ENCODE data around the gene CEP128.
"Not testable (repeated sequence)": the region's sequence is repeated elsewhere in the genome, so short reads cannot be mapped to it uniquely, and the experiment has no call there.

The CEP128 gene

DNA sequence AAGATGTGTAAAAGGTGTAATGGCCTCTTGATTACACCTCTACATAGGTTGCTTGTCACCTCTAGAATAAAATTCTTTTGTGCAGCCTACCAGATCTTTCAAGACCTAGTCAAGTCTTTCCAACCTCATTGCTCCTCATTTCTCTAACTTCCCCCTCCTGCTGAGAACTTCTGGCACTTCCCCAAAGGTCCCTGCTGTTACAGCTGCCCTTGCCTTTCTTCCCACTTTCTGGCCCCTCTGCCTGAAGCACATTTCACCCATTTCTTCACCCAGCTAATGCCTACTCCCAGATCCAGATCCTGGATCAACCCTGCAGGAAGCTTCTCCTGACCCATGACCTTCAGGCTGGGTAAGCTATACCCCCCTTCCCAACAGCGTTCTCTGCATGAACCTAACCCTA lies 15.4 kb upstream of the CEP128 start:
- H3K27me3 ChIP-seq (replicated peaks): peaks cover 8% of the 10 kb centered on the region
- no peak for DNase-seq
- TF ChIP-seq, protein P1, sequence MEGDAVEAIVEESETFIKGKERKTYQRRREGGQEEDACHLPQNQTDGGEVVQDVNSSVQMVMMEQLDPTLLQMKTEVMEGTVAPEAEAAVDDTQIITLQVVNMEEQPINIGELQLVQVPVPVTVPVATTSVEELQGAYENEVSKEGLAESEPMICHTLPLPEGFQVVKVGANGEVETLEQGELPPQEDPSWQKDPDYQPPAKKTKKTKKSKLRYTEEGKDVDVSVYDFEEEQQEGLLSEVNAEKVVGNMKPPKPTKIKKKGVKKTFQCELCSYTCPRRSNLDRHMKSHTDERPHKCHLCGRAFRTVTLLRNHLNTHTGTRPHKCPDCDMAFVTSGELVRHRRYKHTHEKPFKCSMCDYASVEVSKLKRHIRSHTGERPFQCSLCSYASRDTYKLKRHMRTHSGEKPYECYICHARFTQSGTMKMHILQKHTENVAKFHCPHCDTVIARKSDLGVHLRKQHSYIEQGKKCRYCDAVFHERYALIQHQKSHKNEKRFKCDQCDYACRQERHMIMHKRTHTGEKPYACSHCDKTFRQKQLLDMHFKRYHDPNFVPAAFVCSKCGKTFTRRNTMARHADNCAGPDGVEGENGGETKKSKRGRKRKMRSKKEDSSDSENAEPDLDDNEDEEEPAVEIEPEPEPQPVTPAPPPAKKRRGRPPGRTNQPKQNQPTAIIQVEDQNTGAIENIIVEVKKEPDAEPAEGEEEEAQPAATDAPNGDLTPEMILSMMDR (IDR thresholded peaks at IDR 0.05; ENCODE audit: low read depth, low read length, missing control alignments): no peak
- H3K27ac ChIP-seq: no peak overlapping the region
- in situ Hi-C loops (cut with HindIII; ENCODE audit: low pct_ligation_motif_present, low sequenced_read_pairs): no loop called here
- H3K4me3 ChIP-seq (ENCODE audit: low read depth, low read length): no peak overlapping the region
- no peaks in the 10 kb centered on the region for H3K36me3 ChIP-seq (replicated peaks)

DNA sequence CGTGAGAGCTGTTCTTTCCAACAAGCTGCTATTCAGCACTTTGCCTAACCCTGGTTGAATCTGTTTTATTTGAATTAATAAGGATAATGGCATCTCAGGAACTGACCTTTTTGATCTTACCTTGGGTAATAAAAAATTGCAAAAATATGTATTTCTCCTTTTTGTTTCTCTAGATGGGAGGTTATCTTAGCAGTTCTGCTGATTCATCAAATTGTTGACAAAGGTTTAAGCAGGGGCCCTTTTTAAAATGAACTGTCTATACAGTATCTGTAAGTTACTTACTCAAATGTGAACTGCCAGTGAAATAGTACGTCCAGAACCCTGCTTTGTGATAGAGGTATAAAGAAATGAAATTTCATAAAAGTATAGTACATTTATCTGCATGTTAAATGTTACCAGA lies 14.6 kb upstream of the CEP128 start:
- H3K4me3 ChIP-seq (ENCODE audit: low read depth, low read length): no peak overlapping the region
- H3K27me3 ChIP-seq (replicated peaks): peaks cover 8% of the 10 kb centered on the region
- no peak overlapping the region for H3K27ac ChIP-seq
- no peak for DNase-seq
- no peaks in the 10 kb centered on the region for H3K36me3 ChIP-seq (replicated peaks)
- TF ChIP-seq, protein P1 (IDR thresholded peaks at IDR 0.05; ENCODE audit: low read depth, low read length, missing control alignments): no peak
- in situ Hi-C loops (cut with HindIII; ENCODE audit: low pct_ligation_motif_present, low sequenced_read_pairs): no loop called here

DNA sequence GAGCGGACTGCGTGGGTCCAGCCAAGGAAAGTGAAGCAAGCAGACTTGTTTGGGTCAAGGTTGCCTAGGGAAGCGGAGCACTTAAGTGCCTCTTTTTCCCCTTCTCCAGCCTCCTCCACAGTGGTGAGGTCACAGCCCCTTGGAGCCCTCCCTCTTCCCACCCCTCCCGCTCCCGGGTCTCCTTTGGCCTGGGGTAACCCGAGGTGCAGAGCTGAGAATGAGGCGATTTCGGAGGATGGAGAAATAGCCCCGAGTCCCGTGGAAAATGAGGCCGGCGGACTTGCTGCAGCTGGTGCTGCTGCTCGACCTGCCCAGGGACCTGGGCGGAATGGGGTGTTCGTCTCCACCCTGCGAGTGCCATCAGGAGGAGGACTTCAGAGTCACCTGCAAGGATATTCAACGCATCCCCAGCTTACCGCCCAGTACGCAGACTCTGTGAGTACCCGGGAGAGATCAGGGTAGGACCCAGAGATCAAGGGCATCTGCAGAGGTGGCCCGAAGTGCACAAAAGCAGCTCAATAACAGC lies 13.9 kb upstream of the CEP128 start, which contains the start of gene TSHR:
Gene TSHR (plus strand): TSS at position 206 of the 526 bp plus-strand sequence. CDS start 60 bp downstream, at position 266.
- Histone ChIP-seq H3K36me3 (replicated peaks) (no peaks in the 10 kb centered on the region), H3K27ac (no peak within 1 kb of the TSS), H3K4me3 (ENCODE audit: low read depth, low read length) (peak within 1 kb of the TSS; percentile 56), H3K27me3 (replicated peaks) (peaks cover 8% of the 10 kb centered on the region)
- no peak for DNase-seq
- TF ChIP-seq, protein P1 (IDR thresholded peaks at IDR 0.05; ENCODE audit: low read depth, low read length, missing control alignments): no peak
- in situ Hi-C loops (cut with HindIII; ENCODE audit: low pct_ligation_motif_present, low sequenced_read_pairs): no loop called here

DNA sequence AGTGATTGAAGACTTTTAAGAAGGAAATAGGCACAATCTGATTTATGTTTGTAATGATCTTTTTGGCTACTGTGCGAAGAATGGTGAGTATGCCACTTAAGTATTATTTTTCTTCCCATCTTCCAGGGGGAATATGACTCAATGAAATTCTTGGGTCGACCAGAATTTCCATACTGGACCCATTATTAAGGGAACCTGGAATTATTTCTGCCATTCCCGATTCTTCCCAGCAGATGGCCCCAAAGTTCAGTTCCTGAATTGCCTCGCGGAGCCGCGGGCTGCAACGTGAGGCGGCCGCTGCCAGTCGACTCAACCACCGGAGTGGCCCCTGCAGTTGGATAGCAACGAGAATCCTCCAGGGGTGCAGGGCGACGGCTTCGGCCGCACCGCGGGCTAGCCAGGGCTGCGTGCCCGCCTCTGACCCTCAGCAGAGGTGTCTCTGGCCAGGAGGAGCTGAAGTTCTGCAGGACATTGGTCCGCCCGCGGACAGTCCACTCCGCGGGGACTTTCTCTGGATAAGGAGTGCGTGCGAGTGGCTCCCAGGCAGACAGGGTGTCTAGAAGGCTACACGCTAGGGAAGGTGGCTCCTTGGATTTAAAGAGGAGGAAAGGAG lies 13.3 kb upstream of the CEP128 start:
- no peak overlapping the region for H3K27ac ChIP-seq
- TF ChIP-seq, protein P1 (IDR thresholded peaks at IDR 0.05; ENCODE audit: low read depth, low read length, missing control alignments): peak; percentile 82
- H3K27me3 ChIP-seq (replicated peaks): peaks cover 8% of the 10 kb centered on the region
- DNase-seq: peak; percentile 78
- H3K4me3 ChIP-seq (ENCODE audit: low read depth, low read length): peak overlapping the region; percentile 56
- in situ Hi-C loops (cut with HindIII; ENCODE audit: low pct_ligation_motif_present, low sequenced_read_pairs): no loop called here
- H3K36me3 ChIP-seq (replicated peaks): no peaks in the 10 kb centered on the region

DNA sequence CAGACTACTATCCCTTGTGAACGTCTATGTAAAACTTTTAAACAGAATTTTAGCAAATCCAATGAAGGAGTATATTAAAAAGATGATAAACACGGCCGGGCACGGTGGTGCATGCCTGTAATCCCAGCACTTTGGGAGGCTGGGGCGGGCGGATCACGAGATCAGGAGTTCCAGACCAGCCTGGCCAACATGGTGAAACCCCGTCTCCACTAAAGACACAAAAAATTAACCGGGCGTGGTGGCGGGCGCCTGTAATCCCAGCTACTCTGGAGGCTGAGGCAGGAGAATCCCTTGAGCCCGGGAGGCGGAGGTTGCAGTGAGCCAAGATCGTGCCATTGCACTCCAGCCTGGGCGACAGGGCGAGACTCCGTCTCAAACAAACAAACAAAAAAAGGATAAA lies 11.7 kb upstream of the CEP128 start:
- in situ Hi-C loops (cut with HindIII; ENCODE audit: low pct_ligation_motif_present, low sequenced_read_pairs): not testable (repeated sequence)

DNA sequence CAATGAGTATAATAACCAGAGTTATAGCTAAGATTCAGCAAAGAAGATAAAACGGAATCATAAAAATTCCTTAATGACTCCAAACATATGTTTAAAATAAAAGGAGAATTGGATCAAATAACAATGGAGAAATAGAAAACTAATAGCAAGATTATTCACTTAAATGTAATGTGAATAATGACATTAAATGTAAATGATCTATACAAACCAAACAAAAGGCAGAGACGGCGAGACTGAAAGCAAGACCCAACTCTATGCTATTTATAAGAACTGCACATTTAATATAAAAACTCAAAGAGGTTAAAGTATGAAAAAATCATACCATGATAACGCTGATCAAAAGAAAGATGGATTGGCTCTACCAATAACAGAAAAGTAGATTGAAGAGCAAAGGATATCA lies 10.0 kb upstream of the CEP128 start:
- Histone ChIP-seq H3K4me3 (ENCODE audit: low read depth, low read length) (no peak overlapping the region), H3K27me3 (replicated peaks) (peaks cover 4% of the 10 kb centered on the region), H3K27ac (no peak overlapping the region), H3K36me3 (replicated peaks) (no peaks in the 10 kb centered on the region)
- DNase-seq: no peak
- in situ Hi-C loops (cut with HindIII; ENCODE audit: low pct_ligation_motif_present, low sequenced_read_pairs): no loop called here
- TF ChIP-seq, protein P1 (IDR thresholded peaks at IDR 0.05; ENCODE audit: low read depth, low read length, missing control alignments): no peak

More for the DNA sequence above, 11.7 kb upstream of the CEP128 start:
- not testable (repeated sequence) for H3K4me3 ChIP-seq (ENCODE audit: low read depth, low read length); DNase-seq; H3K27me3 ChIP-seq (replicated peaks); H3K27ac ChIP-seq; H3K36me3 ChIP-seq (replicated peaks)

Measured in brain microvascular endothelial cell (primary cell).